Choroid plexus epithelial cell (primary cell): ENCODE measurements around the gene ZNF526.

Experiments
- DNase-seq: peaks from one replicate; pipeline ENCODE4 v3.0.0-alpha.2; 2010; ENCODE audit warnings: low read depth
- H3K4me3 ChIP-seq: 2 replicates; pipeline ENCODE4 v1.5.1; 2011; ENCODE audit warnings: low read depth, mild to moderate bottlenecking, control low read depth, low read length, moderate library complexity
- TF ChIP-seq, protein P1 (sequence below): conservative IDR thresholded peaks from 2 replicates; pipeline ENCODE4 v1.5.1; 2011; ENCODE audit warnings: low read depth, mild to moderate bottlenecking, control low read depth, inconsistent platforms, low read length, moderate library complexity

Gene ZNF526

GRCh38 chr19:42247640-42248199 is 27.6 kb downstream of the ZNF526 start:
- DNase-seq, result no peak
- TF ChIP-seq, protein P1, sequence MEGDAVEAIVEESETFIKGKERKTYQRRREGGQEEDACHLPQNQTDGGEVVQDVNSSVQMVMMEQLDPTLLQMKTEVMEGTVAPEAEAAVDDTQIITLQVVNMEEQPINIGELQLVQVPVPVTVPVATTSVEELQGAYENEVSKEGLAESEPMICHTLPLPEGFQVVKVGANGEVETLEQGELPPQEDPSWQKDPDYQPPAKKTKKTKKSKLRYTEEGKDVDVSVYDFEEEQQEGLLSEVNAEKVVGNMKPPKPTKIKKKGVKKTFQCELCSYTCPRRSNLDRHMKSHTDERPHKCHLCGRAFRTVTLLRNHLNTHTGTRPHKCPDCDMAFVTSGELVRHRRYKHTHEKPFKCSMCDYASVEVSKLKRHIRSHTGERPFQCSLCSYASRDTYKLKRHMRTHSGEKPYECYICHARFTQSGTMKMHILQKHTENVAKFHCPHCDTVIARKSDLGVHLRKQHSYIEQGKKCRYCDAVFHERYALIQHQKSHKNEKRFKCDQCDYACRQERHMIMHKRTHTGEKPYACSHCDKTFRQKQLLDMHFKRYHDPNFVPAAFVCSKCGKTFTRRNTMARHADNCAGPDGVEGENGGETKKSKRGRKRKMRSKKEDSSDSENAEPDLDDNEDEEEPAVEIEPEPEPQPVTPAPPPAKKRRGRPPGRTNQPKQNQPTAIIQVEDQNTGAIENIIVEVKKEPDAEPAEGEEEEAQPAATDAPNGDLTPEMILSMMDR, result no peak
- H3K4me3 ChIP-seq, result no peak overlapping the region

DNA sequence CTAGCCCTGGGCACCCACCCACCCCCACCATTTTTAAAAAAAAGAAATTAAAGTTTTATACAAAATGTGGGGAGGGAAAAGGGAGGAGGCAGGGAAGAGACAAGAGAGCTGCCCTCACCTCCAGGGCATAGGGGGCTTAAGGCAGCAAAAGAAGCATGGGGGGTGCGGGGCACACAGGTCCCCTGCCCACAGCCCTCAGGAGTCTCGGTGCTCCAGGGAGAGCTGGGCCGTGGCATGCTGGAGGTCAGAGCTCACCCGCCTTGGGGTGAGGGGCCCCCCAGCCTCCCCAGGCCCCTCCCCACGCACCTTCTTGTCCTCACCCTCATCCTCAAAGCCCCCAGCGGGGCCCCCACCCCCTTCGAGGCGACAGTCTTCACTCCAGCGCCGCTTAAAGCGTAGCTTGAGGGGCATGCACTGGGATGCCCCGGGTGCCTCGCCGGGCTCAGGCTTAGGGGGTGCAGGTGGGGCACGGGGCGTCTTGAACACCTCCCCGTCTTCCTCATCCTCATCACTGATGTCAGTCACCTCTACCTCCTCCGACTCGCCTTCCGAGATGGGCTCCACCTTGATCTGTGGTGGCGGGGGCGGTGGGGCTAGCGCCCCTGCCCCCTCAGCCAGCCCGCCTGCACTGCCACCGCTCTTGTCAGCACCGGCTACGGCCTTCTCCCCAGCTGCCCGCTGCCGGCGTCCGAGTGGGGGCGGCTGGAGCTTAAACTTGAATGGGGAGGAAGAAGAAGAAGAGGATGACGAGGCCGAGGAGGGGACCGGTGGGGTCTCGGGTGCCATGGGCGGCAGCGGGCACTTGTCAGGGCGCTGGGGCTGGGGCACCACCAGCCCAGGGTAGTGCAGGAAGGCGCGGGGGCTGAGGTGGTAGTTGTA is 28.4 kb downstream of the ZNF526 start:
- TF ChIP-seq, protein P1, result no peak
- no peak overlapping the region for H3K4me3 ChIP-seq
- DNase-seq, result no peak

DNA sequence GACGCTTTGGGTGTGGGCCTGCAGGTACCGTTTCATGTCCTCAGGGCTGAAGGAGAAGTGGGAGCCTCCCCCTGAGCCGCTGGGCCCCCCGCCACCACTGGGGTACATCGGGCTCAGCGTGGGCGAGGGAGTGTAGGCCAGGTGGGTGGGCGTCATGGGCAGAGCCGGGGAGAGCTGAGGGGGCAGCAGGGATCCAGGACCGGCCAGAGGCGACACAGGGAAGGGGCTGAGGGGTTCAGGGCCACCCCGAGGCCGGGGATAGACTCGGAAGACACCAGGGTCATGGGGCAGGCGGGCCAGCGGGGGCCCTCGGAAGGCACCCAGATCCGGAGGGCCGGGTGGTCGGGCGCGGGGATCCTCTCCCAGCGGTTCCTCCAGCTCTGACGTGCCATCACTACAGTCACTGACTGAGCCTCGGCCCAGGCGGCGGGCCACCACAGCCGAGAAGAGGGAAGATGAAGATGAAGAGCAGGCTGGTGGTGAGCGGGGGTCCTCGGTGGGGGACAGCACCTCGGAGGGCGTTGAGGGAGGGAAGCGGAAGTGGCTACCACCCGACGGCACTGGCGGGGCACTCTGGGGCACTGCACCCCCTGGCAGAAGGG is 29.1 kb downstream of the ZNF526 start:
- no peak overlapping the region for H3K4me3 ChIP-seq
- TF ChIP-seq, protein P1, result no peak
- DNase-seq, result no peak

- no peak for DNase-seq
- H3K4me3 ChIP-seq, result no peak overlapping the region
- TF ChIP-seq, protein P1, result no peak
Observed at GRCh38 chr19:42249769-42250168, 29.7 kb downstream of the ZNF526 start.

- DNase-seq, result no peak
- H3K4me3 ChIP-seq, result no peak overlapping the region
- TF ChIP-seq, protein P1, result no peak
Observed at GRCh38 chr19:42250183-42250665, 30.1 kb downstream of the ZNF526 start.

DNA sequence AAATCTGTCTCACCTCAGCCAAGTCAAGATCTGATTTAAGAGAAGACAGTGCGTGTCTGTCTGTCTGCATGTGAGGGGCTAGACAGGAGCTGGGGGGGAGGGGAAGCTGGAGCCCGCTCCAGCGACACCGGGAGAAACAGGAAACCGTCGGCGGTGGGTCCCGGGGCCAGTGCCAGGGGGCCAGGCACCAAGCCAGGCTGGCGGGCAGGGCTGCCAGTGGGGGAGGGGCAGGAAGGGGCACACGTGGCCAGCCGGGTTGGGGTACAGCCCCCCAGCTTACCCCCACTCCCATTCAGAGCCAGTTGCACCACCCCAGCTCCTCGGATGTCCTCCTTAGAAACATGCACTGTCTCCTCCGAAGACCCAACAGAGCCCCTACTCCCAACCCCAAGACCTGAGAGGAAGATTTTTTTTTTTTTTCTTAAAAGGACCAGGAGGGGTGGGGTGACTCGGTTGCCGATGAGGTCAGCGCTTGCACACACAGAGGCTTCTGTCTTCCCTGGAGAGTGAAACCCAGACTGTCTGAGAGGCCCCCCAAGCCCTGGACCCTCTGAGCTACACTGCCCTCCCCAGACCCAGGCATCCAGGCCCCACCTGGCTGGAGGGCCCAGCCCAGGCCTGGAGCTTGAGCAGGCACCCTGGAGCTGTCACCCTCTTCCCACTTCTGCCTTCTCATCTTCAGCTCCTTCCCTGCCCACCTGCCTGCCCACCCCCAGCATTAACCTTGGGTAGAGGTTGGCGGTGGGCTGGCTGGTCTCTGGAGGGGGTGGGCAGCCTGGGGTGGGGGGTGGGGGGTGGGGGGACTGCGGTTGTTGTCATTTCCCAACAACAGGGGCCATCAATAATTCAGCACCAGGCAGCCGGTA is 30.8 kb downstream of the ZNF526 start:
- H3K4me3 ChIP-seq, result no peak overlapping the region
- DNase-seq, result no peak
- TF ChIP-seq, protein P1, result no peak
